Globus pallidus (tissue), 1 donor: ENCODE data around the gene PODN.

ENCODE experiments used
- DNase-seq: peaks from one replicate; pipeline ENCODE4 v3.0.0-alpha.2; 2015; ENCODE audit warnings: low spot score

PODN gene

DNA sequence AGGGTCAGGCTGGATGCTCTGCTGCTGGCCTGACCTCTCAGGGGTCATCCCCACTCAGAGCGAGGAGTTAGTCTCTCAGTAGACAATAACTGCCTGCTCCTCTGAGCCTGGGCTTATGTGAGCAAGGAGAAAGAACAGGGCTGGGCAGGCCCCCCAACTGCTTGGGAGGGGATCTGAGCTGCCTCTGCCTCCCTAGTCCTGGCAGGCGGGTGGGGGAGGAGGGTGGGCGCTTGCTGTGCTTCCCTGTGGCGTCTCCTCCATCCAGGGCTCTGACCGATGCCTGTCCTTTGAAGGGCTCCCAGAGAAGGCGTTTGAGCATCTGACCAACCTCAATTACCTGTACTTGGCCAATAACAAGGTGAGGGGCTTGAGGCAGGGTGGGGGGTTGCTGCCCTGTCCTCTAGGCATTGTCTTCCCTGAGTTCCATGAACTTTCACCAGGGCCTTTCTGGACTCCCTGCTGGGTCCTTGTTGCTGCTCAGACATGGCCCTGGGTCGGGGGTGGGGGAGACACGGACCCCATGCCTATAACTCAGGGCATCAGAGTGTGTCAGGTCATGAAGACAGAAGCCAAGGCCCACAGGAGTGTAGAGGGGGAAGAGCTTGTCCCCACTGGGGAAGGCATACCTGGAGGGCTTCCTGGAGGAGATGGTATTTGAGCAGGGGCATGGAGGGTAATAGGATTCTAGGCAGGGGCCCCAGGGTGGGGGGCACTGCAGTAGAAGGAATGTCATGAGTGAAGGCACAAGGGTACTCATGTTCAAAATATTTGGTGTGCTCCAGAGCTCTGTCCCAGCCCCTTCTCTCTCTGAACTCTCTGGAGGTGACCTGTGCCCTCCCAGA lies 12.5 kb downstream of the PODN start:
- no peak for DNase-seq

DNA sequence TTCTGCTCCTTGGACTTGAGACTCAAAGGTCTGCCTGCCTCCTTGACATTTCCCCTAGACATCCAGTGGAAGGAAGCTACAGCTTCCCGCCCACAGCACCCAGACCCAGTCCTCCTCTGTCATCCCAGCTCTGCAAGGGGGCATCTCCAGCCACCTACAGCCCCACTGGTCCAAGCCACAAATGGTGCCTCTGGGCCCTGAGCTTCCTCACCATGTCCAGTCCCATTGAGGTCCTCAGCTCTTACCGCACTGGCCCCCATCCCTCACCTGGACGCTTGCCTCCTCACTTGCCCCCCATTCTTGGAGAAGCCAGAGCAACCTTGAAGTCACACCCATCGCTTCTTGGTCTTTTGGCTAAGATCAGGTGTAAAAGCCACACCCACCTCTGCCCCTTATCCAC lies 13.2 kb downstream of the PODN start:
- DNase-seq, result no peak

DNA sequence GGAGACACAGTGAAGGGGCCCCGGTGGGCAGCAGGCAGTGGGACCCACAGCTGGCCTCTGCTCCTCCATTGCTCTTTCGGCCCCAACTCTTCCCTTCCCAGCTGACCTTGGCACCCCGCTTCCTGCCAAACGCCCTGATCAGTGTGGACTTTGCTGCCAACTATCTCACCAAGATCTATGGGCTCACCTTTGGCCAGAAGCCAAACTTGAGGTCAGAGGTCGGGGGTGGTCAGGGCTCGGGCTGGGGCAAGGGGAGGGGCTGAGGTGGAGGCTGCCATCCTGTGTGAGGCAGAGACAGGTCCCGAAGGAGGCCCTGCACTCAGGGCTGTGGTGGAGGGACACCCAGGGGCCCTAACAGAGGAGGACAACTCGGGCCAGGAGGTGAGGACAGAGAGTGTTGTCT lies 13.7 kb downstream of the PODN start:
- DNase-seq, result no peak

DNA sequence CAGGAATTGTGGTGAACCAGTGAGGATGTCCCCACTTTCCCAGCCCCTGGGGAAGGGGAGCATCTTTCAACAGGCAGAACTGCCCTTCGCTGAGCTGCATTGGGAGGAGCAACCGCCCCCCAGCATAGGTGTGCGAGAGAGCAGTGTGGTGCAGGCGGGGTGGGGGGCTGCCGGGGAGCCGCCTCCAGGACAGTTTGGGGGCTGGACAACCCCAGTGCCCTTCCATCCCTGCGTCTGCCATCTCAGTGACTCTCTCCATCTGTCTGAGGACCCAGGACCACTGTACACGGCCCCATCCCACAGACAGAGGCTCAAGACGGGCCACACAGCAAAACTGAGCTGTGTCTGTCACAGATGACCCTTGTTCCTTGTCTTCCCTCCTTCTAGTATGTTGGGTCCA lies 14.2 kb downstream of the PODN start:
- no peak for DNase-seq

DNA sequence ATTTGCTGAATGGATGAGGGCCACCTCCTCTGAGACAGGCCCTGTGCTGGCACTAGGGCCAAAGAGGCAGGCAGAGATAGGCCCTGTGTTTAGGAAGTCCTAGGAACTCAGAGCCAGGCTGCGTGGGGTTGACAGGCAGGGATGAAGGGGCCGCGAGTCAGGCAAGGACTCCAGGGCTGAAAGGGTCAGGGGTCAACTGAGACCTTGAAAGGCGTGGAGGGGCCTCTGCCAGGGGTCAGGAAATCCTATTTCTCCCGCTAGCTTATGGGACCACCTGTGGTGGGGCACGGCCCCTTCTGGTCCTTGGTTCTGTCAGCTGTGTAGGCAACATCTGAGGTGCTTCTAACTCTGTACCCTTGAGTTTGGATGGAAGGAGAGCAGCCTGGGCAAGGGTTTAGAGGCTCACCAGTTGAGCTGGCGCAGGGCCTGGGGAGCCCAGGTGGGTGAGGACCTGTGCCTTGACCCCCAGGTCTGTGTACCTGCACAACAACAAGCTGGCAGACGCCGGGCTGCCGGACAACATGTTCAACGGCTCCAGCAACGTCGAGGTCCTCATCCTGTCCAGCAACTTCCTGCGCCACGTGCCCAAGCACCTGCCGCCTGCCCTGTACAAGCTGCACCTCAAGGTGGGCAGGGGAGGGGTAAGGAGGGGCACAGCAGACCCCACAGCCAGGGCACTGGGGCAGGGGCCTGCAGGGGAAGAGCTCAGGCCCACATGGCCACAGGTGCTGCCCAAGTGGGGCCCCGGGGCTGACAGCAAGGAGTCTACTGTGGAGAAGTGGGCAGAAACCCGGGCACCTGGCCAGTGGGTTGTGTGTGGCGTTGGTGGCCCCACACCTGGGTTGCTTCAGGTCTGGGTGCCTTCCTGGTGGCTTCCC lies 14.9 kb downstream of the PODN start:
- DNase-seq, result no peak

DNA sequence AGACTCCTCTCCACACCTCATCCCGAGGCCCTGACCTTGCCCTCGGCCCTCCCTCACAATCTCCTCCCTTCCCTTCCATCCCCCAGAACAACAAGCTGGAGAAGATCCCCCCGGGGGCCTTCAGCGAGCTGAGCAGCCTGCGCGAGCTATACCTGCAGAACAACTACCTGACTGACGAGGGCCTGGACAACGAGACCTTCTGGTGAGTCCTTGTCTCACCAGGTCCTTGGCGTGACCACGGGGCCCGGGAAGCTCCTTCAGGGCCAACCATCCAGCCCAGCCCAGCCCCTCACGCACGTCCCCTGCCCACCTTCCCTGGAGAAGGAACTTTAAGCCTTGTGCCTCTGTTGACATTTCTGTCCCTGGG lies 15.6 kb downstream of the PODN start:
- no peak for DNase-seq

DNA sequence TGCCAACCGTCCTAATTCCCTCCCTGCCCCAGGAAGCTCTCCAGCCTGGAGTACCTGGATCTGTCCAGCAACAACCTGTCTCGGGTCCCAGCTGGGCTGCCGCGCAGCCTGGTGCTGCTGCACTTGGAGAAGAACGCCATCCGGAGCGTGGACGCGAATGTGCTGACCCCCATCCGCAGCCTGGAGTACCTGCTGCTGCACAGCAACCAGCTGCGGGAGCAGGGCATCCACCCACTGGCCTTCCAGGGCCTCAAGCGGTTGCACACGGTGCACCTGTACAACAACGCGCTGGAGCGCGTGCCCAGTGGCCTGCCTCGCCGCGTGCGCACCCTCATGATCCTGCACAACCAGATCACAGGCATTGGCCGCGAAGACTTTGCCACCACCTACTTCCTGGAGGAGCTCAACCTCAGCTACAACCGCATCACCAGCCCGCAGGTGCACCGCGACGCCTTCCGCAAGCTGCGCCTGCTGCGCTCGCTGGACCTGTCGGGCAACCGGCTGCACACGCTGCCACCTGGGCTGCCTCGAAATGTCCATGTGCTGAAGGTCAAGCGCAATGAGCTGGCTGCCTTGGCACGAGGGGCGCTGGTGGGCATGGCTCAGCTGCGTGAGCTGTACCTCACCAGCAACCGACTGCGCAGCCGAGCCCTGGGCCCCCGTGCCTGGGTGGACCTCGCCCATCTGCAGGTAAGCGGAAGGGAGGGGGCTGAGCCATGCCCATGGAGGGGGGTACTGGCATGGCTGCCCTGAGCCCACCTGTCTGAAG lies 16.5 kb downstream of the PODN start:
- no peak for DNase-seq

DNA sequence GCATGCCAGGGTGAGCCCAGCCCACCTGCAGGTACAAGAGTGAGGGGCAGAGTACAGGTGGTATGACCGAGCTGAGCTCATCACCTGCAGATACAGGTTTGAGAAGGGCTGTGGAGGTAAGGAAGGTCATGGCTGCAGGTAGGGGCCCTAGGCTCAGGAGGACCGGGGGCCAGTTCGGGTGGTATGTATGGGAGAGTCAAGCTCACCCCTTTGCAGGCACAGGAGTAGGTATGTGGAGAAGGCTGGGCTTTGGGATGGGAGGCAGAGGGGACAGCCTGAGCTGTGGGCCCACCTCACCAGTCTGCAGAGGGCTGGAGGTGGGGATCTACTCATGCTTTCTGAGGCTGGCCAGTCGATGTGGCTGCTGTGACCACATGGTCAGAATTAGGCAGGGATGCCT lies 17.2 kb downstream of the PODN start:
- no peak for DNase-seq

DNA sequence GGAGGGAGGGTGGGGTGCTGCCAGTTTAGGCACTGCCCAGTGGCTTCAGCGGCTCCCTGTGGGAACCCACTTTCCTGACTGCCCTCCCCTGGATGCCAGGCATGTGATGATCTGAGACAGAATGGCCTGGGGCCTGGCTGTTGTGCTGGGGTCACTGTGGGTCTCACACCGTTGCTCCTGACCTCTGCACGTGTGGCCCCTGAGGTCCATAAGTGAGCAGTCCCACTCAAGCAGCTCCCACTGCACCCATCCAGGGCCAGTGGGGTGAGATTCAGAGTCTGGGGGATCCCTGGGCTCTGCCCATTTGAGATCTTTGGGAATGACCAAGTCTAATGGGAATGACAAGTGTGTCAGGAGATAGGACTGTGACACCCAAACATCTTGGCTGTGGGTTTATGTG lies 18.0 kb downstream of the PODN start:
- DNase-seq, result no peak

DNA sequence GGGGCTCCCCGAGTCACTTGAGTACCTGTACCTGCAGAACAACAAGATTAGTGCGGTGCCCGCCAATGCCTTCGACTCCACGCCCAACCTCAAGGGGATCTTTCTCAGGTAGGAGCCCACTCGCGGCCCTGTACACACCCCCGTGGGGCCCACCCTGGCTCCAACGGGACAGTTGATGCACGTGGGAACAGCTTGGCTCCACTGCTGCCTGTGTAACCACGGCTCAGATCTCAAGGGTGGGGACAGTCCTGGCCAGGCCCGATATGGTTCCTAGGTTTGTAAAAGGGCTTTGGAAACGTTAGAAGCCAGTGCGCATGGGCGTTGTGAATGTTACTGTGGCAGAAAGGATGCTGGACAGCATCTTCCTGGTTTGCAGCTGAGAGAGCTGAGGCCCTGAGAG lies 18.8 kb downstream of the PODN start:
- no peak for DNase-seq

DNA sequence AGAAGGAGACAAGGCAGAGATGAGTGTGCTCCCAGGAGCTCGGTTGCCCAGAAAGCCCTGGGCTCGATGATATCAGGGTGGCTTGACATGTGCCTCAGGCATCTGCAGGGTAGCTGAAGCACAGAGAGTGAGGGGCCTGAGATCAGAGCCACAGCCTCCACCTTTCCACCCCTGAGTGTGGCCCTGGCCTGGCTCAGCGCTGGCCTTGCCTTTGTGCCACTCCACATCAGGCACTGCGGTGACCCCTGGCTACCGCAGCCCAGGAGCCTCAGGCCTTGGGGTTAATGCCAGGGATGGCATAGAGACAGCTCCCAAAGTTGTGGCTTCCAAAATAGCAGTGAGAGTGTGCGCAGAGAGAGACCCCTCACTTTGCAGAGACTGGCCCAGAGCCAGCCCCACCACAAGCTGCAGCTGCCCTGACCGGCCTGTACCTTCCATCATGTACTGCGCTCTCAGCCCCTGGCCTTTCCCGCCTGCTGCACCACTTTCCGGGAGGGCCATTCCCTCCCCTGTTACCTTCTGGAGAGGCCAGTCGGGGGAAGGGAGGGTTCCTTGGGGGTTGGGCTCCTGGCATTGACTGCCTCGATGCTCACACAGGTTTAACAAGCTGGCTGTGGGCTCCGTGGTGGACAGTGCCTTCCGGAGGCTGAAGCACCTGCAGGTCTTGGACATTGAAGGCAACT lies 19.5 kb downstream of the PODN start:
- DNase-seq, result no peak

DNA sequence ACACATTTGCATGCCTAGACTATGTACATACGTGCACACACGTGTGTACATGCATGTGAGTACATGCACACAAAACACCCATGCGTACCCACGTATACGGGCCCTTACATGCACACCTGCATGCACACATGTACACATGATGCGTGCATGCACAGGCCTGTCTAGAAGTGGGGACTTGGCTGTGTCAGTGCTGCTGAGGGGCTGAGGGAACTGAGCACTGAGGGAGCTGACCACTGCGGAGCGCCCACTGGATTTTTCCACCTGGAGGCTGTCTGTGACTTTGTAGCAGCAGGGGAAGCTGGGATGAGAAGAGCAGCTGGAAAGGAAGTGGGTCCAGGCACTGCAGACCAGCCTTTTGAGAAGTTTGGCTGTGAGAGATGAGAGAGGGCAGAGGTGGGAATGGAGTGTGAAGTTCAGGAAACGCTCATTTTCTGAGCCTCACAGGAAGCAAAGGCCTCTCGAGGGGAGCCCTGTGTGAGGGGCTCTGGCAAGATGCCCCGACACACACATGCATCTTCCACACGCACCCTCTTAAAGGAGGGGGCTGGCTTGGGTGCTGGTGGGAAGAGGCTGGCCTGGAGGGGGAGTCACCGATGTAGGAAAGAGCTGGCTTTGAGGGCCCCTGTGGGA lies 20.9 kb downstream of the PODN start:
- no peak for DNase-seq

DNA sequence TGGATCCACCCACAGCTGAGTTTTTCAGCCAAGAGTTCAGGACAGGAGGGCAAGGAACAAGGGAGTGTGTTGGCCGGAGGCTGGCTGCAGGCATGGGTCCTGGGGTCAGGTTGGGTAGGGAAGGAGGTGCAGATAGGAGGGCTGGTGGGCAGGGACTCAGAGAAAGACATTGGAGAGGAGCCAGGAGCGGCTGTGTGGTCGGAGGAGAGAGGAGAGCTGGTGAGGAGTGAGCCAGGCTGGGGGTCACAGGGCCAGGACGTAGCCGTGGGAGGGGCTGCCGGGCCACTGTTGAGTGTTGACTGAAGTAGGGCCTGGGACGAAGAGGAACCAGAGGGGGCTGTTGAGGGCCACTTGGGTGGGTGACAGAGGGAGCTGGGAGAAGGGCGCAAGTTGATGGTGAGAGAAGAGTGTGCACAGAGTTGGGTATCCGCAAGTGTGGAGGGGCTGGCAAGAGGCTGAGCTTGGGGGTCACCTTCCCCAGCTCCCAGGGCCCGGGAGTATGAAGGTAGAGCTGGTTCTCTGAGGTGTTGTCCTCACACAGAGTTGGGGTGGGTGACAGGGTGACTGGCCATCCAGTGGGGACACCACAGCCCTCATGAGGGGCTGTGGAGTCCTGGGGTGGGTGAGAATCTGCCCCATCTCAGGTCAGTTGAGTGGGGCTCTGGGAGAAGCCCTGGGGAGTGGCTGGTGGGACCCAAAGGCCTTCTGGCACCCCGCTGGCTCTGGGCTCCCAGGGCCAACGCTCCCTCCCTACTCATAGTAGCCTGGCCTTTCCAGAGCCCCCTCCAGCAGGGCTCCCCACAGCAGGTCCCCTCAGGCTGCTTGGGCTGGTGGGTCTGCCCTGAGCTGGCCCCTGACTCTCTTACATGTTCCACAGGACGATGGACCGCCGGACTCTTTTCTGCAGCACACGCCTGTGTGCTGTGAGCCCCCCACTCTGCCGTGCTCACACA lies 21.9 kb downstream of the PODN start:
- DNase-seq, result no peak

DNA sequence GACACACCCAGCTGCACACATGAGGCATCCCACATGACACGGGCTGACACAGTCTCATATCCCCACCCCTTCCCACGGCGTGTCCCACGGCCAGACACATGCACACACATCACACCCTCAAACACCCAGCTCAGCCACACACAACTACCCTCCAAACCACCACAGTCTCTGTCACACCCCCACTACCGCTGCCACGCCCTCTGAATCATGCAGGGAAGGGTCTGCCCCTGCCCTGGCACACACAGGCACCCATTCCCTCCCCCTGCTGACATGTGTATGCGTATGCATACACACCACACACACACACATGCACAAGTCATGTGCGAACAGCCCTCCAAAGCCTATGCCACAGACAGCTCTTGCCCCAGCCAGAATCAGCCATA lies 22.6 kb downstream of the PODN start:
- DNase-seq, result no peak

DNA sequence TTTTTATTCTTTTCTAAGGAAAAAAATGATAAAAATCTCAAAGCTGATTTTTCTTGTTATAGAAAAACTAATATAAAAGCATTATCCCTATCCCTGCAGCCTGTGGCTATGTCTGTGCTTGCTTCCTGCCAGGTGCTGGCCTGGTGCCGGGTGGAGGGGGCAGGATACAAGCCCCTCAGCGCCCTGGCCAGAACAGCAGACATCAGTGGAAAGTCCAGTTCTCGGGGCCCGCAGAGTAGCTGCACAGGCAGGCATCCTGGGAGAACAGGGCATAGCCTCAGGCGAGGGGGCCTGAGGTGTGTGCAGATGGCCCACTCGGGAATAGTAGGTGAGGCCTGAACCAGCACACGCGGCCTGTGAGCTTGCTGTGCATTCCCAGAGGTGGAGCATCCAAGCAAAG lies 23.4 kb downstream of the PODN start:
- no peak for DNase-seq

DNA sequence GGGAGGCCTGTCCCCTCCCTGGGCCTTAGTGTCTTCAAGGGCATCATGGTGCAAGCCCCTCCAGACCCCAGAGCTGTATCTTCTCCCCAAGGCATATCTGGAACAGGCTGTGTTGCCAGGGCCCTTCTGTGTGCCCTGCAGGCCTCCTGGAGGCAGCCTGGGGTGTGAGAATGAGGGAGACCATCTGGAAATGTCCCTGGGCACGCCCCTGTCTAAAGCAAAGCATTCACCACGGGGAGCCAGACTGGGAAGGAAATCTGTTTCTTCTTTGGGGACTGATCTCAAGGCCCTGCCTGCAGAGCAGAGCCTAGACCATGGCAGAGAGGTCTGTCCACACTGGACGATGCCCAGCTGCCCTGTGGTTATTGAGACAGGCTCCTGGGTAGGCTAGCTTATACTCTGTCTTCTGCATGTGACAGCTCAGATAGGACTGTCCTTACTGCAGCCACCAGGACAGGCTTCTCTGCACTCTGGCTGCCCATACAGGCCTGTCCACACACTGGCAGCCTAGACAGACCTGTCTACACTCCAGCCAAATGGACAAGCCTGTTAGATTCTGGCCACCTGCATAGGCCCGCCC lies 24.6 kb downstream of the PODN start:
- no peak for DNase-seq

DNA sequence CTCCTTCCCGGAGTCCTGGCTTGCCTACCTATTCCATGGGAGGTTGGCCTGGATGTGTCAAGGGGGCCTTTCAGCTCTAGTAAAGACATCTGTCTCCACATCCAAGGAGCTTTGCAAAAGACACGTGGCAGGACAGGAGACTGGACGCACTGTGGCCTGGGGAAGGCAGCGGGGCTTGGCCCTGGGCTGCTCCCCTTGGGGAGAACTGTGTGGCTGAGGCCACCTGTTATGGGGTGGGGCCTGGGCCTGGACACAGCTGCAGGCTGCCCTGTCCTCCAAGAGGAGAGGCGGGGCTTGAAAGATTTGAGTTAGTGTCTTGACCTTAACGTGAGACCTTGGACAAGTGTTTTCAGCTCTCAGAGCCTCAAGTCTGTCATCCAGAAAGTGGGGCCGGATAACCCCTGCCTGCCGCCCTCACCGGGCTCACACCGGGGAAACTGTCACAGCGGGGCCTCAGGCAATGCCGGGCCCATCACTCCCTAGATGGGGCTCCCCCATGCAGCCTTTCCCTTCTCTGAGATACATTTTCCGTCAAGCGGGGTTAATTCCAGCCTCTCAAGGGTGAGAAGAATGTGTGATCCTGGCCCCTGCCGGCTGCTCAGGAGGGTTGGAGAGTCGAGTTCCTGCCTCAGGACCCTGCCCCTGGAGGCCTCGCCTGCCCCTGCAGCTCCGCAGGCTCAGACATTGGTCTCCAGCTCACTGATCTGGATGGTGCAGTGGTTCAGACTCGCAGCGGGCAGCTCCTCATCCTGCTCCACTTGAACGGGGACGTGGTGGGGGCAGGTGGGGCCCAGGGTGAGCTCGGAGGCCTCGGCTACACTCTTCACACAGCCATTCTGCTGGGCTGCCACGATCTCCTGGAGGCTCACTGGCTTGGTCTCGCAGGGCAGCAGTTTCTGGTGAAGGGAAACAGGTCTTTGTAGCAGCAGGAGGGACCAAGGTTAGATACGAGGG lies 25.6 kb downstream of the PODN start:
- DNase-seq, result no peak

DNA sequence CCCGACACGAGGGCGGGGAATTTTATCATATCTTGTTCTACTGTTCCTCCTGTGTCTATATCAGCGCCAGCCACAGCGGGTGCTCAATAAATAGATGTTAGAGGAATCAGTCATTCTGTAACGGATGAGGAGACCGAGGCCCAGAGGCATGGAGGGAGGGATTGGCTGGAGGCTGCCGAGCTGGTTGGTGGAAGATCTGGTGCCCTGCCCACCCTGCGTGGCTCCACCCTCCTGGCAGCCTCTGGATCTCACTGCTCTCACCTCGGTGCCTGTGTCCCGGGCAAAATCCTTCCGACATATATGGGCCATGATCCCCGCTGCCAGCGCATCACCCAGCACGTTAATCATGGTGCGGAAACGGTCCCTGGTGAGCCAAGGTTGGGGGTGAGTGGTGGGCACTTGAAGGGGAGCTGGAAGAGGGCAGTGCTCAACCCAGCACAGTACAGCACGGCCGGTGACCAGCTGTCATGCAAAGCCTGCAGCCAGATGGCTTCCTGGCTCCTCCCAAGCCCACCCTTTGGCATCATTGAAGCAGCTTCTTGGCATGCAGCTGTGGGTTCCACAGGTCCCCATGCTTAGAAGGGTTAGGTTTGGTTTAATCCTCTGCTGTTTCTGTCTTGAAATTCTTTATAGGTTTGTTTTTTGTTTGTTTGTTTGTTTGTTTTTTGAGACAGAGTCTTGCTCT lies 26.7 kb downstream of the PODN start:
- DNase-seq, result no peak
